ENCODE data around the gene MAP3K9. TPM values are rescaled to one million over a fixed set of nuclear protein-coding genes. Genes with fewer than 3 reads are reported as not detected.

Gene MAP3K9
- polyA plus RNA-seq, 10 donors = 0.17 to 0.98 (median 0.28) TPM

DNA sequence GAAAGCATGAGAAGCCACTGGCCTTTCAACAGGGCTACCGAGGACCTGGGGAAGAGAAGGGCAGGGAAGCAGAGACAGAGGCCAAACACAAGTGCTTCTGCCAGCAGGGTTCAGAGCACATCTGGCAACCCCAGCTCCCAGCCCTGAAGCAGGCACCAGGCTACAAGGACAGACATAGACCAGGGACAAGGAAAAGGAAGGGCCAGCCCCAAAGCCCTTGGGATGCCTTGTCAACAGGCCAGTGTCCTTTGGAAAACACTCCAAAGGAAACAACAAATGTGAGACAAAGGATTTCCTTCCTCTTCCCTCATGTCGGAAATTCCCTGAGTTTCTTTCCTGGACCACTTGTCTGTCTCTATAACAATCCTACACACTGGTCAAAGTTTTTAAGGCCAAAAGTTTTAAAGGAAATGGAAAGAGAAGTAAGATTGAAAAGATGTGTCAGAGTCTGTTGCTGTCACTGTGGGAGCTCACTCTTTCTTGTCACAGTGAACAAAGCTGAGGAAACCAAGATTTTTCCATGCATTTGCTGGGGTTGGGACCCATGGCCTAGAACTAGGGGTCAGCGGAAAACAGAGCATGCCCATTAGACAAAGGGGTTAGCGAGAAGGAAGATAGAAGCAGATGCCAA is 108.2 kb downstream of the MAP3K9 start:
- no peak for DNase-seq

DNA sequence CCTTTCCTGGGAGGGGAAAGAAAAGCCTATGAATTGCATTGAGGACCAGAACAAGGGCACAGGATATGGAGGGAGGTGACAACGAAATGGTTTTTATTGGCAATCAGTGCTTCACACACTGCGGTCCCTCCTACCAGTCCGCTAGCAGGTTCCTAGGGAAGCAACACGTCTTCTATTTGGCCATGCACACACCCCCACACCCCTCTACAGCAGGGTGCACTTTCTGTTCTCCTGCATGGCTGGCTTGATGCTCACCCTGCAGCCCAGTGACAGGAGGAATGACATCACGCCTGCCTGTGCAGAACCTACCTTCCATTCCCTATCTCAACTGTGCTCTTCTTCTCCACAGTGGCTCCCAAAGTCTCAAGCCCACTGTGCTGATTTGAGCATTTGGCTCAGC is 109.7 kb downstream of the MAP3K9 start:
- no peak for DNase-seq

DNA sequence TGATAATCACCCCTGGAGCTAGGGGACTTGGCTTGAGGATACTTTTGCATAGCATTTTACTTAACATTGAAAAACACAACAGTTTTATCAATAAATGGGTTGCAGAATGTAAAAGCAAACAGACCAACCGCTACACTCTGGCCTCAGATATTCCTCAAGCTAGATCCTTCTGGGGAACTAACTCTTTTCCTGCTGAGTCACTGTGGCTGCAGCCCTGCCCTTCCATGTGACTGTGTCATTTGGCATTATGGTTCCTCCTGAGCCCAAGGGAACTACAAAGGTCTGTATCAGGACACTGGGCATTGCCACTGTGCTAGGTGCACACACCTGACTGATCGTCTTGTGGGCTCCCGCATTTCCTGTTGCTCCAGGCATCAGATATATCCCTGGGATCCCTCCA is 111.0 kb downstream of the MAP3K9 start:
- DNase-seq = no peak

DNA sequence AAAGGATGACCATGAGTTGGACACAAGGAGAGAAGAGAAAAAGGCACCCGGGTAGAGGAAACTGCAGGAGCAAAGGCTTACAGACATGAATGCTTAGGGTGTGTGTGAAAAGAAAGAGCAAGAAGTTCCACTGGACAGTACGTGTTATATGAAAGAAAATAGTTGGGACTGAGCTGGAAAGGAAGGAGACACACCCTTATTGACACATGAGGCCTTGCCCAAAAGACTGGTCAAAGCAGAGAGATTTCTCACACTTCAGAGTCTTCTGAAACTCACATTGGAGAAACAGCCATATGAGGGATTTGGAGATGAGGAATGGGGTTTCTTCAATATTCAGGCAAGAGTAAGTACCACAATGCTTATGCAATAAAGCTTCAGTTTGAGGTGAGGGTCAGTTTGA is 111.6 kb downstream of the MAP3K9 start:
- DNase-seq = no peak

DNA sequence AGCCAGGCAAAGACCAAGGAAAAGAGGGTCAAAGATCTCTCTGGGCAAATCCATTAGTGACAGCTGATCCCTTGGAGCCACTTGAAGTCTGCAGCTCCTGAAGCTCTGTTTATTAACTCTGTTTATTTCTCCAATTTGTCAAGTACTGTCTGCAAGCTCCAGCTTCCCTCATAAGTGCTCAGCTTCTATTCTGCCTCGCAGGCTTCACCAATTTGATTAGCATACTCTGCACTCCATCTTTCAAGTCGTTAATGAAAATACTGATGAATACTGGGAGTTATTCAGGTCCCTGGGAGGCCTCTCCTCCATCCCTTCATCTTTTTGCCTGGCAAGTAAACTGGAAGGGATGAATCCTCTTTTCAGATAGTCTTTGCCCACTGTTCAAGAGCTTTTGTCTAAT is 113.3 kb downstream of the MAP3K9 start:
- no peak for DNase-seq

DNA sequence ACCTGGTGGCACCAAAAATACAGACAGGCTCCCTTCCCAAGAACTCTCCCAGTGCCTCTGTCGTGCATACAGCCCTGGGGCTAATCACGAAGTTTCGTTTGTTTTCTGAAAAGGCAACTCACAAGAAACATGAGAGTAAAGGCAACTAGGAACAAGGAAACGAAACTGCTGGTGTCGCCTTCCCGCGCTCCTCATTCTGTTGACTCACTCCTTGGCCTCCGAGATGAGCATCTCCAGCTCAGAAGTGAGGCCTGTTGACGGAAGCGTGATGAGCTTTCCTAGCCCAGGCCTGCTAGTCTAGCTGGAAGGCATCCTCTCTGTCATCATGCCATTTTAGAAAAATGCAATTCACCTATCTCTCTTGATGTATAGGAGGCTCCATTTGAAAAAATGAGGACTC is 117.1 kb downstream of the MAP3K9 start:
- DNase-seq = peak in 1 of 3 donors; percentile 33

DNA sequence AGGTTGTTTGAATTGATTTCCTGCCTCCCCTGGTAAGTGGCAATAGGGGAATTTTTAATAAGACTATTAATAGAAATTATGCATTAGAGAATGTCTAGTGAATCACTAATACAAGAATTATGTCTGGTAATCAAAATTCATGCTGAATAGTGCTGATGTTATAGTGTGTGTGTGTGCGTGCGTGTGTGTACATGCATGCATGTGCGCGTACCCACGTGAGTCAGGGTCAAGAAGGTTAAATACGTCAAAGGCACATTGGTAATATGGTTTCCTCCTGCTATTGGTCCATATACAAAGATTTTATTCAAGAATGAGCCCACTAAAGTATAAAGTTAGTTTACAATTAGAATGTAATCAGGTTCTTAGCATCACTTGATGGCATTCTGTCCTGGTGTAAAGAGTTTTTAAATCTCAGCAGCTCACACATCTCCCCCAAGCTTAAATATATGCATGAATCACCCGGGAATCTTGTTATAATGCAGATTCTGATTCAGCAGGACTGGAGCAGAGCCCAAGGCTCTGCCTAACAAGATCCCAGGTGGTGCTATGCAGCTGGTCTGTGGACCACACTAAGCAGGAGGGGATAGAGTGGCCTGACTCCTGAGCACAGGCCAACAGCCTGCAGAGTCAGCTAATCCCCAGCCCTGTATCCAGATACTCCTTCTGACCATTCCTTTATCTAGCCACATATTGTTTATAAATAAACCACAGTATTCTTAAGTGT is 123.7 kb downstream of the MAP3K9 start:
- peak in 1 of 3 donors; percentile 40 for DNase-seq

DNA sequence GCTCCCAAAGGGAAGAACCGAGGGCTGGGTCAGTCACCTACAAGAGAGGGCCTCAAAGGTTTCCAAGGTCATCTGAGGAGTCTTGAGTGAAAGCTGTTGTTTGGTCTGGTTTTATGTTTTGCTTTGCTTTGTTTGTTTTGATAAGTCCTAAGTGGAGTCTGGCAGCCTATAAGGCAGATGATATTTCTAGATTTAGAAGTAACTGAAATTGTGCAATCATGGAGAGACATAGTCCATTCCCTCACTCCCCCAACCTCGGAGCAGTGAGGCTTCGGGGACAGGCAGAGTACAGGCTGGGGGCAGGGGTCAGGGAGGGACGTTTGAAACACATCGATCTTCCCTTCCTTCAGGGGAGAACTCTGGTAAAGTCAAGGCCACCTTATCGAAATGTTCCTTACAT is 125.3 kb downstream of the MAP3K9 start:
- DNase-seq = no peak

DNA sequence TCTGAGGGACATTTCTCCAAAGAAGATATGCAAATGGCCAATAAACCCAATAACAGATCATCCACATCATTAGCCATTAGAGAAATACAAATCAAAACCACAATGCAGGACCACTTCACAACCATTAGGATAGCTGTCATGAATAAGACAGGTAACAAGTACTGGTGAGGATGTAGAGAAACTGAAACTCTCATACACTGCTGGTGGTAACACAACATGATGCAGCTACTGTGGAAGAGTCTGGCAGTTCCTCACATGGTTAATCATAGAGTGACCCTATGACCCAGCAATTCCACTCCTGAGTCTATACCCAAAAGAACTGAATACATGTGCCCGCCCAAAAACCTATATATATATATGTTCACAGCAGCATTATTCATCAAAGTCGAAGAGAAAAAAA is 128.6 kb downstream of the MAP3K9 start:
- no peak for DNase-seq

DNA sequence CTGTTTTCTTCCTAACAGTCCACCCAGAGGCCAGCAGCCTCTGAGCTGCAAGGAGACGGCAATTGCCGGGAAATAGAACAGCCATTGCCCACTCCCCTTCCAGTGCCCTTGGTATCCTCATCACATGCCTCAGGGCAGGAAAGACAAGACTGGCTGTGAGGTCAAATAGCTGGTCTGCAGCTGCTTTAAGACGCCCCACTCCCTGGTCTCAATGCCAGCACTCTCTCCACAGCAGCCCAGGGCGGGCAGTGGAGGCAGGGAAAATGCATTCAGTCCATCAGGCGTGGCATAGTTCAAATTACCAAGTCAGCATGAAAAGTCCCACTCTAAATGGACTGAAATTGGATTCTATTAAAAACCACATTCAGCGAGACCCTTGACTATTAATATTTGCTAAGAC is 132.0 kb downstream of the MAP3K9 start:
- no peak for DNase-seq

Other genes starting within 250 kb of the MAP3K9 start
- gene MED6, start 208.9 kb downstream of the MAP3K9 start, polyA plus RNA-seq (ENCODE audit: insufficient read length in 10 of 10) = 10 to 100 TPM; 25.4 to 38.4 (median 30.6) TPM
- gene TTC9, start 167.6 kb downstream of the MAP3K9 start, polyA plus RNA-seq (ENCODE audit: insufficient read length in 10 of 10) = 10 to 100 TPM in 2 of 10 donors, 1 to 10 TPM in 8; 4.7 to 12.9 (median 8.4) TPM
- gene PCNX1, start 97.9 kb upstream of the MAP3K9 start, polyA plus RNA-seq (ENCODE audit: insufficient read length in 10 of 10) = 10 to 100 TPM; 19.7 to 32.1 (median 23.7) TPM